SK-N-SH (cell line): ENCODE measurements around the gene HMGN2. TPM values are rescaled to one million over a fixed set of nuclear protein-coding genes. Genes with fewer than 3 reads are reported as not detected.

ENCODE experiments used
- CTCF ChIA-PET: fragments of 300-600, 350-600 bp; formaldehyde crosslinking; extraction: SDS; loops from one replicate; lab custom pipeline; 2021; lab: Yijun Ruan, JAX
- POLR2A ChIA-PET: fragments of 350-600 bp; sonication (Branson Sonifier 250); formaldehyde crosslinking; extraction: SDS; loops from one replicate; lab custom pipeline; 2020; ENCODE audit warnings: antibody characterized with exemption, inconsistent platforms; lab: Yijun Ruan, JAX
- DNase-seq: peaks from one replicate; pipeline ENCODE4 v3.0.0; 2012
- H2AFZ ChIP-seq: fragments of 200-600 bp; sonication (generic); 2 replicates; pipeline ENCODE4 v1.8.1; 2016; ENCODE audit warnings: antibody characterized with exemption, mild to moderate bottlenecking, low read depth
- H3F3A ChIP-seq: fragments of 200-600 bp; sonication (generic); replicated peaks from 2 replicates; pipeline ENCODE3; 2016; ENCODE audit warnings: antibody characterized with exemption, mild to moderate bottlenecking; ENCODE audit not compliant: insufficient read depth
- H3K27ac ChIP-seq, 2 experiments: fragments of 200-500 bp in 1 of 2; fragments of 200-600 bp in 1 of 2; sonication (Bioruptor generic) in 1 of 2; sonication (generic), shearing (Covaris generic) in 1 of 2; 2 replicates each; pipeline versions ENCODE4 v1.5.1 to v1.6.1; 2014 to 2016; ENCODE audit warnings: low read depth in 2 of 2, inconsistent platforms in 1 of 2, low read length in 1 of 2, mild to moderate bottlenecking in 1 of 2, mixed read lengths in 1 of 2
- H3K27me3 ChIP-seq: fragments of 200-600 bp; sonication (generic), shearing (Covaris generic); 2 replicates; pipeline ENCODE4 v1.6.1; 2016; ENCODE audit warnings: mixed run types; ENCODE audit not compliant: insufficient read depth
- H3K36me3 ChIP-seq, 2 experiments: fragments of 200-500 bp in 1 of 2; fragments of 200-600 bp in 1 of 2; sonication (Bioruptor generic) in 1 of 2; sonication (generic) in 1 of 2; replicated peaks in 1 of 2; 2 replicates each; pipeline versions ENCODE3 to v1.5.1; 2014 to 2016; ENCODE audit warnings: low read length in 1 of 2, mild to moderate bottlenecking in 1 of 2; ENCODE audit not compliant: insufficient read depth in 2 of 2, control insufficient read depth in 1 of 2
- H3K4me1 ChIP-seq, 2 experiments: fragments of 200-500 bp in 1 of 2; fragments of 200-600 bp in 1 of 2; sonication (Bioruptor generic) in 1 of 2; sonication (generic), shearing (Covaris generic) in 1 of 2; 2 replicates each; pipeline versions ENCODE4 v1.5.1 to v1.6.1; 2014 to 2016; ENCODE audit warnings: low read depth in 1 of 2, low read length in 1 of 2, mixed run types in 1 of 2; ENCODE audit not compliant: insufficient read depth in 2 of 2, control insufficient read depth in 1 of 2
- H3K4me2 ChIP-seq: fragments of 200-600 bp; sonication (generic), shearing (Covaris generic); 2 replicates; pipeline ENCODE4 v1.6.1; 2017; ENCODE audit warnings: mixed run types
- H3K4me3 ChIP-seq, 2 experiments: fragments of 200-500 bp in 1 of 2; fragments of 200-600 bp in 1 of 2; sonication (Bioruptor generic) in 1 of 2; sonication (generic), shearing (Covaris generic) in 1 of 2; 2 replicates each; pipeline versions ENCODE4 v1.5.1 to v1.8.1; 2014 to 2016; ENCODE audit warnings: low read depth in 2 of 2, inconsistent platforms in 1 of 2, low read length in 1 of 2, mild to moderate bottlenecking in 1 of 2, mixed read lengths in 1 of 2, moderate library complexity in 1 of 2
- H3K79me2 ChIP-seq: fragments of 200-600 bp; sonication (generic); 2 replicates; pipeline ENCODE4 v1.8.1; 2017; ENCODE audit warnings: mild to moderate bottlenecking; ENCODE audit not compliant: insufficient read depth
- H3K9ac ChIP-seq: fragments of 200-600 bp; sonication (generic); 2 replicates; pipeline ENCODE4 v1.6.1; 2017; ENCODE audit warnings: mixed run types
- H3K9me2 ChIP-seq: fragments of 200-600 bp; sonication (generic); 2 replicates; pipeline ENCODE4 v1.6.1; 2017; ENCODE audit warnings: mixed run types
- H3K9me3 ChIP-seq: fragments of 200-600 bp; sonication (generic); 2 replicates; pipeline ENCODE4 v1.6.1; 2017; ENCODE audit warnings: mixed run types, mild to moderate bottlenecking, moderate library complexity
- H4K20me1 ChIP-seq: fragments of 200-600 bp; sonication (generic); 2 replicates; pipeline ENCODE4 v1.6.1; 2017; ENCODE audit warnings: mild to moderate bottlenecking, mixed run types; ENCODE audit not compliant: insufficient read depth
- FOSL2 ChIP-seq: IDR thresholded peaks from 2 replicates; pipeline ENCODE4 v1.4.0; 2012; ENCODE audit warnings: low read depth, mild to moderate bottlenecking, moderate library complexity, borderline replicate concordance
- MEF2A ChIP-seq: IDR thresholded peaks from 2 replicates; pipeline ENCODE4 v1.4.0; 2012; ENCODE audit warnings: low read depth, borderline replicate concordance
- MXI1 ChIP-seq: IDR thresholded peaks from 2 replicates; pipeline ENCODE4 v1.6.1; 2012; ENCODE audit warnings: mild to moderate bottlenecking, low read depth, low read length, improper control_type of control experiment
- POLR2AphosphoS5 ChIP-seq: IDR thresholded peaks from 2 replicates; pipeline ENCODE4 v1.6.1; 2012; ENCODE audit warnings: low read depth, low read length
- WGBS: methylation state at CpG from one replicate; pipeline ENCODE4 v1.1.6; 2017; ENCODE audit warnings: low lambda C conversion rate; 5-methylcytosine and 5-hydroxymethylcytosine counted together
- polyA plus RNA-seq, 3 experiments: library from polyadenylated mRNA; depleted of rRNA; stranded (reverse); fragments of >200 nt; gene quantifications; 2 replicates each; pipeline ENCODE4 v1.2.3, GENCODE V29; 2012
- TF ChIP-seq, protein P1 (sequence below): fragments of 150-350 bp; IDR thresholded peaks from 2 replicates; pipeline ENCODE4 v1.6.1; 2017; ENCODE audit warnings: antibody characterized with exemption, low read length, low read depth, borderline replicate concordance
- TF ChIP-seq, protein P2 (sequence below): fragments of 200-600 bp; sonication (generic); IDR thresholded peaks from 2 replicates; pipeline ENCODE4 v1.6.1; 2017; ENCODE audit warnings: antibody characterized with exemption, mild to moderate bottlenecking, moderate library complexity
- TF ChIP-seq, protein P3 (sequence below): IDR thresholded peaks from 2 replicates; pipeline ENCODE4 v1.4.0; 2012; ENCODE audit warnings: low read depth
- TF ChIP-seq, protein P4 (sequence below): IDR thresholded peaks from 2 replicates; pipeline ENCODE4 v1.6.1; 2012; ENCODE audit warnings: mild to moderate bottlenecking, low read depth, low read length, moderate library complexity
- TF ChIP-seq, protein P5 (sequence below): IDR thresholded peaks from 2 replicates; pipeline ENCODE4; 2012

HMGN2 gene
- polyA plus RNA-seq, 1 of the 3 experiments (the other 2 are of a cell fraction), result 644 TPM

DNA sequence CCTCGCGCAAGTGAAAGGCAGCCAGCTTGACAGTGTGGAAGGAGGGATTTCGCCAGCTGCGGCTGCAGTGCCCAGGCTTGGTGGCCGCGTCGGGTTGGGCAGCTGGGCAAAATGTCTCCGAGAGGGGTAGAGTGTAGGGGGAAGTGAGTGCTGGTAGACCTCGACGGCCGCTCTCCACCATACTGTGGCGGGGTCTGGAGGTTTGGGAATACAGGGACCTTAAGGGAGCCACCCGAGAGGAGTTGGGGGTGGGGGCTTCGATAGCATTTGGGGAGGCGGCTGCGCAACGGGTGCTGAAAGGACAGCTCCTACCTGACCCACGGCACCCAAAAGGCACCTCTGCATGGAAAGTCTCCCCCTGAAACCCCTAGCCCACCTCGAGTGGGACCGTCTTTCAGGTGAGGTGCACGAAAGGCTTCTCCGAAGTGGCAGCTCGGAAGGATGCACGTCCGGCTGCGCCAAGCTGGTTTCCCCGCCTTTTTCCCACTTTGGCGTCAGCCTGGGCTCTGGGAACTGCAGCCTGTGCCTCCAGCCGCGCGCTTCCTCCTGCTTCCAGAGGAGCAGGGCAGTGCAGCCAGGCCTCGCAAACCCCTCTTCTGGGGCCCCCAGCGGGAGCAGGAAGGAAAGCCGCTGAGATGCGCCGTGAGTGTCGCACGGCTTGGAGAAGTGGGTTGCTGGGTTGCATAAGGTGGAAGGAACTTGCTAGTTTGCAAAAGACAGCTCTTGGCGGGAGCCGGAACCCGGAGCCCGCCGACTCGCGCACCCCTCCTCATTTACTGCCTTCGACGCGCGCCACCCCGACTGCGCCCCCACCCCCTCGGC lies 531 bp upstream of the HMGN2 start:
- Histone ChIP-seq H3K9ac (peak overlapping the region; percentile 100; the same call in 1 of the 2 replicates), H3K36me3 (peaks cover 40 to 57% of the 10 kb centered on the region in 2 experiments), H3K27me3 (no peaks in the 10 kb centered on the region), H3K4me1 (peaks cover 6 to 26% of the 10 kb centered on the region in 2 experiments; a peak in 3 of 4 replicates), H3K4me2 (peak overlapping the region; percentile 82), H3K27ac (peak overlapping the region; percentile 96 to 98), H3K9me2 (no peaks in the 10 kb centered on the region), H3K9me3 (no peaks in the 10 kb centered on the region), H4K20me1 (peaks cover 38% of the 10 kb centered on the region), H3K79me2 (peaks cover 30% of the 10 kb centered on the region), H2AFZ (no peak overlapping the region), H3K4me3 (peak overlapping the region; percentile 94 to 95), H3F3A (peaks cover 42% of the 10 kb centered on the region)
- ChIA-PET CTCF (interaction anchor here (0.7 to 2.0 kb wide), 11 partner anchors 9 to 221 kb away, joined by 3 to 7 read pairs (median 3); partner anchors contain the start of gene DHDDS), POLR2A (interaction anchor here (0.7 to 2.6 kb wide), 10 partner anchors 10 to 416 kb away, joined by 3 to 16 read pairs (median 4); partner anchors contain the start of genes DHDDS and SH3BGRL3)
- TF ChIP-seq POLR2AphosphoS5 (peak; percentile 49; the same call in 1 of the 2 replicates), MXI1 (0 out of 2 replicates have a peak, but pooled peaks have one; percentile 9), FOSL2 (peak; percentile 13; the same call in 1 of the 2 replicates), MEF2A (no peak)
- TF ChIP-seq, protein P1, sequence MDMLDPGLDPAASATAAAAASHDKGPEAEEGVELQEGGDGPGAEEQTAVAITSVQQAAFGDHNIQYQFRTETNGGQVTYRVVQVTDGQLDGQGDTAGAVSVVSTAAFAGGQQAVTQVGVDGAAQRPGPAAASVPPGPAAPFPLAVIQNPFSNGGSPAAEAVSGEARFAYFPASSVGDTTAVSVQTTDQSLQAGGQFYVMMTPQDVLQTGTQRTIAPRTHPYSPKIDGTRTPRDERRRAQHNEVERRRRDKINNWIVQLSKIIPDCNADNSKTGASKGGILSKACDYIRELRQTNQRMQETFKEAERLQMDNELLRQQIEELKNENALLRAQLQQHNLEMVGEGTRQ, result no peak
- TF ChIP-seq, protein P2, sequence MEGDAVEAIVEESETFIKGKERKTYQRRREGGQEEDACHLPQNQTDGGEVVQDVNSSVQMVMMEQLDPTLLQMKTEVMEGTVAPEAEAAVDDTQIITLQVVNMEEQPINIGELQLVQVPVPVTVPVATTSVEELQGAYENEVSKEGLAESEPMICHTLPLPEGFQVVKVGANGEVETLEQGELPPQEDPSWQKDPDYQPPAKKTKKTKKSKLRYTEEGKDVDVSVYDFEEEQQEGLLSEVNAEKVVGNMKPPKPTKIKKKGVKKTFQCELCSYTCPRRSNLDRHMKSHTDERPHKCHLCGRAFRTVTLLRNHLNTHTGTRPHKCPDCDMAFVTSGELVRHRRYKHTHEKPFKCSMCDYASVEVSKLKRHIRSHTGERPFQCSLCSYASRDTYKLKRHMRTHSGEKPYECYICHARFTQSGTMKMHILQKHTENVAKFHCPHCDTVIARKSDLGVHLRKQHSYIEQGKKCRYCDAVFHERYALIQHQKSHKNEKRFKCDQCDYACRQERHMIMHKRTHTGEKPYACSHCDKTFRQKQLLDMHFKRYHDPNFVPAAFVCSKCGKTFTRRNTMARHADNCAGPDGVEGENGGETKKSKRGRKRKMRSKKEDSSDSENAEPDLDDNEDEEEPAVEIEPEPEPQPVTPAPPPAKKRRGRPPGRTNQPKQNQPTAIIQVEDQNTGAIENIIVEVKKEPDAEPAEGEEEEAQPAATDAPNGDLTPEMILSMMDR, result no peak
- TF ChIP-seq, protein P3, sequence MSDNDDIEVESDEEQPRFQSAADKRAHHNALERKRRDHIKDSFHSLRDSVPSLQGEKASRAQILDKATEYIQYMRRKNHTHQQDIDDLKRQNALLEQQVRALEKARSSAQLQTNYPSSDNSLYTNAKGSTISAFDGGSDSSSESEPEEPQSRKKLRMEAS, result peak; percentile 48; the same call in 1 of the 2 replicates
- TF ChIP-seq, protein P4, sequence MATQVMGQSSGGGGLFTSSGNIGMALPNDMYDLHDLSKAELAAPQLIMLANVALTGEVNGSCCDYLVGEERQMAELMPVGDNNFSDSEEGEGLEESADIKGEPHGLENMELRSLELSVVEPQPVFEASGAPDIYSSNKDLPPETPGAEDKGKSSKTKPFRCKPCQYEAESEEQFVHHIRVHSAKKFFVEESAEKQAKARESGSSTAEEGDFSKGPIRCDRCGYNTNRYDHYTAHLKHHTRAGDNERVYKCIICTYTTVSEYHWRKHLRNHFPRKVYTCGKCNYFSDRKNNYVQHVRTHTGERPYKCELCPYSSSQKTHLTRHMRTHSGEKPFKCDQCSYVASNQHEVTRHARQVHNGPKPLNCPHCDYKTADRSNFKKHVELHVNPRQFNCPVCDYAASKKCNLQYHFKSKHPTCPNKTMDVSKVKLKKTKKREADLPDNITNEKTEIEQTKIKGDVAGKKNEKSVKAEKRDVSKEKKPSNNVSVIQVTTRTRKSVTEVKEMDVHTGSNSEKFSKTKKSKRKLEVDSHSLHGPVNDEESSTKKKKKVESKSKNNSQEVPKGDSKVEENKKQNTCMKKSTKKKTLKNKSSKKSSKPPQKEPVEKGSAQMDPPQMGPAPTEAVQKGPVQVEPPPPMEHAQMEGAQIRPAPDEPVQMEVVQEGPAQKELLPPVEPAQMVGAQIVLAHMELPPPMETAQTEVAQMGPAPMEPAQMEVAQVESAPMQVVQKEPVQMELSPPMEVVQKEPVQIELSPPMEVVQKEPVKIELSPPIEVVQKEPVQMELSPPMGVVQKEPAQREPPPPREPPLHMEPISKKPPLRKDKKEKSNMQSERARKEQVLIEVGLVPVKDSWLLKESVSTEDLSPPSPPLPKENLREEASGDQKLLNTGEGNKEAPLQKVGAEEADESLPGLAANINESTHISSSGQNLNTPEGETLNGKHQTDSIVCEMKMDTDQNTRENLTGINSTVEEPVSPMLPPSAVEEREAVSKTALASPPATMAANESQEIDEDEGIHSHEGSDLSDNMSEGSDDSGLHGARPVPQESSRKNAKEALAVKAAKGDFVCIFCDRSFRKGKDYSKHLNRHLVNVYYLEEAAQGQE, result peak; percentile 88
- TF ChIP-seq, protein P5, sequence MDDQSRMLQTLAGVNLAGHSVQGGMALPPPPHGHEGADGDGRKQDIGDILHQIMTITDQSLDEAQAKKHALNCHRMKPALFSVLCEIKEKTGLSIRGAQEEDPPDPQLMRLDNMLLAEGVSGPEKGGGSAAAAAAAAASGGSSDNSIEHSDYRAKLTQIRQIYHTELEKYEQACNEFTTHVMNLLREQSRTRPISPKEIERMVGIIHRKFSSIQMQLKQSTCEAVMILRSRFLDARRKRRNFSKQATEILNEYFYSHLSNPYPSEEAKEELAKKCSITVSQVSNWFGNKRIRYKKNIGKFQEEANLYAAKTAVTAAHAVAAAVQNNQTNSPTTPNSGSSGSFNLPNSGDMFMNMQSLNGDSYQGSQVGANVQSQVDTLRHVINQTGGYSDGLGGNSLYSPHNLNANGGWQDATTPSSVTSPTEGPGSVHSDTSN, result no peak
- DNase-seq, result peak; percentile 51
- WGBS, result 4% methylated on average over 21 of the region's 52 CpGs
